NCI-H1694 treated with DMSO at 0.1 percent for 48 hours (cell line): Measurements from ENCODE around the gene DNTTIP2.
"Not testable (repeated sequence)": the region's sequence is repeated elsewhere in the genome, so short reads cannot be mapped to it uniquely, and the experiment has no call there.

ENCODE experiments used
- DNase-seq: peaks from one replicate; lab custom pipeline; 2025; lab: John Stamatoyannopoulos, UW

DNTTIP2 gene

GRCh38 chr1:93878889-93879586 is at the start of gene DNTTIP2:
TSS of gene DNTTIP2 (minus strand) at chr1:93879206. CDS start at chr1:93879148, 58 bp downstream.
- peak; percentile 88 for DNase-seq

- DNase-seq = no peak
Measured at GRCh38 chr1:93925206-93925605, 46.2 kb upstream of the DNTTIP2 start.

- no peak for DNase-seq
Measured at GRCh38 chr1:93919780-93920179, 40.8 kb upstream of the DNTTIP2 start.

- DNase-seq = no peak
Measured at GRCh38 chr1:93917302-93917701, 38.3 kb upstream of the DNTTIP2 start.

GRCh38 chr1:93910880-93911279 is 31.9 kb upstream of the DNTTIP2 start:
- DNase-seq = not testable (repeated sequence)

GRCh38 chr1:93910305-93910704 is 31.3 kb upstream of the DNTTIP2 start:
- no peak for DNase-seq

GRCh38 chr1:93909146-93910050 is 30.4 kb upstream of the DNTTIP2 start, which contains the start of gene GCLM:
TSS of gene GCLM (minus strand) at chr1:93909430. CDS start at chr1:93909163, 267 bp downstream.
- DNase-seq = peak; percentile 85

- DNase-seq = peak; percentile 15
Measured at GRCh38 chr1:93908394-93909145, 29.6 kb upstream of the DNTTIP2 start.

- no peak for DNase-seq
Measured at GRCh38 chr1:93907718-93908117, 28.7 kb upstream of the DNTTIP2 start.

GRCh38 chr1:93906480-93906879 is 27.5 kb upstream of the DNTTIP2 start:
- DNase-seq = no peak

GRCh38 chr1:93905734-93906133 is 26.7 kb upstream of the DNTTIP2 start:
- DNase-seq = no peak

- DNase-seq = no peak
Measured at GRCh38 chr1:93905051-93905450, 26.0 kb upstream of the DNTTIP2 start.

- no peak for DNase-seq
Measured at GRCh38 chr1:93904228-93904627, 25.2 kb upstream of the DNTTIP2 start.

GRCh38 chr1:93900723-93901504 is 21.9 kb upstream of the DNTTIP2 start:
- DNase-seq = no peak

GRCh38 chr1:93899543-93900207 is 20.7 kb upstream of the DNTTIP2 start:
- DNase-seq = no peak

- no peak for DNase-seq
Measured at GRCh38 chr1:93888900-93889299, 9.9 kb upstream of the DNTTIP2 start.

GRCh38 chr1:93882269-93882668 is 3.3 kb upstream of the DNTTIP2 start:
- no peak for DNase-seq

GRCh38 chr1:93880731-93881130 is 1.7 kb upstream of the DNTTIP2 start:
- no peak for DNase-seq

GRCh38 chr1:93878501-93878888 is 511 bp downstream of the DNTTIP2 start:
- DNase-seq = no peak

GRCh38 chr1:93877529-93877928 is 1.5 kb downstream of the DNTTIP2 start:
- no peak for DNase-seq

GRCh38 chr1:93876244-93876643 is 2.8 kb downstream of the DNTTIP2 start:
- DNase-seq = no peak
